Kasumi-1 (cell line): ENCODE measurements around the gene CNKSR3.

Experiments used
- DNase-seq, 2 experiments: peaks; one replicate each; lab custom pipeline; 2025; lab: John Stamatoyannopoulos, UW

The CNKSR3 gene

DNA sequence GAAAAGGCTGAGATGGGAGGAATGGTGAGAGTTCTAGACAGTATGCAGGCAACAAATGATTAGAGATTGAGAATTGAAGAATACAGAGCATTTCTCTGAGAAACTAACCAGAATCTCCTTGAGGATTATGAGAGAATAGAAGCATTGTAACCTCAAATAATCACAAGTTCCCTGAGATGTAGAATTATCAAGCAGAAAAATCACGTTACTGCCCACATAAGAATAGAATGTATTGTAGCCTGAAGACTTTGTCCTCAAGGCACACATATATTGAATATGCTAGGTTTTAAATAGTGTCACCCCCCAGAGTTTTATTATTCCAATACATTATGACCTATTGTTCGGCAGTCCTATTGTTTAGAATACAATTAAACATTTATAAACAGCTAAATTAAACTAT lies 57.2 kb downstream of the CNKSR3 start:
- DNase-seq, result no peak

- no peak for DNase-seq
Measured at GRCh38 chr6:154450498-154450897, 60.0 kb downstream of the CNKSR3 start.

DNA sequence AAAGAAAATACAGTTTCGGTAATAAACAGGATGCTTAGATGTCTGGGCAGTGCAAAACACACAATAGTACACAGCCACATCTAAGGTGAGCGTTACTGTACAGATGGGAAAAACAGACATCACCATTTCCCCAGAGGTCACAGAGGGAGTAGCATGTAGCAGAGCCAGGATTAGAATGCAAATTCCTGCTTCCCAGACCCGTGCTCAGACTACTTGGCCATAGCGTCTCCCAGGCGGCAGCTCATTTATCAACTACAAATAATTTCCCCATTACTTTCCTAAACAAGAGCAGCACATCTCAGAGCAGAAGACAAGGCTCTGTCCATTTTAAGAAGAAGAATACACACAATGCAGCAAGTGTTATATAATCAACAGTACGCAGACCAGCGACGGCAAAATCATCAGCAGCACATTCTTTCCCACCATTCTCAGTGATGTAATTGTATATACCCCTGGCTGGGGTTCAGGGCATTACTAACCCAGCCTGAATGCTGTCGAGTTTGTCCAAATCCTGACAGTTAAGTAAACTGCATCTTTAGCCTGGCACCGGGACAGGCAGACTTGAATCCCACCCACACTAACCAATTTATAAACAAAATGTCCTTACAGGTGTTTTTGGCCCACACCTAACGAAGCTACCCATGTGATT lies 61.9 kb downstream of the CNKSR3 start:
- DNase-seq, result no peak

DNA sequence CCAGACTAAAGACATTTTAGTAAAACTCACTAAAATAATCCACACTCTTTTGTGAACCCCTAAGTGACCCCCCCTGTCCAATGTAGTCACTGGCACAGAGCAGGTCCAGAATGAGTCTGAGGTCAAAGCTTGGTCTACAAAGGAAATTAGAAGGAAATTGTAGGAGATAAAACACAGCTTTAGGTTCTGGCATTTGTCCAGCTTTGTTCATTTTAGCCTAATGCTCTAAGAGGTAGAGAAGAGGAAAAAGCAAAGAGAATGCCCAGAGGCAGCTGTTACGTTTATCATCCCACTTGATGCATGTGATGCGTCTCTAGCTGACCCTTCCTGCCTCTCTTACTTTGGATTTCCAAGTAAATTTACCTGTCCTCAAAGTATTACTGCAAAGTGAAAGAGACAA lies 62.5 kb downstream of the CNKSR3 start:
- no peak for DNase-seq

DNA sequence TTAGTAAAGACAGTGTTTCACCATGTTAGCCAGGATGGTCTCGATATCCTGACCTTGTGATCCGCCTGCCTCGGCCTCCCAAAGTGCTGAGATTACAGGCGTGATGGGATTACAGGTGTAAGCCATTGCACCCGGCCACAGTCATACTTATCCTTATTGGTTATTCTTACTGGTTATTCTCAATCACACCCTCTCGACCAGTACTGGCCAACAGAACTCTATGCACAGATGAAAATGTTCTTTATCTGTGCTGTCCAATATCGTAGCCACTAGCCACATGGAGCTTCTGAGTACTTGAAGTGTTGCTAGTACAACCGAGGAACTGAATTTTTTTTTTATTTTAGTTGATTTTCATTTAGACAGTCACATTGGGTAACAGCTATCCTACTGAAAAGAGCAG lies 63.5 kb downstream of the CNKSR3 start:
- DNase-seq, result no peak

GRCh38 chr6:154445417-154445816 lies 65.1 kb downstream of the CNKSR3 start:
- no peak for DNase-seq

DNA sequence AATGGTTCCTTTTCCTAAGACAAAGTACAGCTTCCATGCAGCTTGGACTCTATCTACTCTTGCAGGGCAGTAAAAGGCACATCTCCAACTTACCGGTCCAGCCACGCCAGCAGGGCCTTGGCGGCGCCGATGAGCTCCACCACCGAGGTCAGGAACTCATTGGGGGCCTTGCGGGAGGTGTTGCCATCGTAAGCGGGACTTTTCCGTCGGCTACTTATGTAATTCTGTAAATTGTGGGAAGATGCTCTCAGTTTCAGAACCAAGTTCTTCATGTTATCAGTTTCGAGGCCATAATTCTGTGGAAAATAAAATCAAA lies 68.5 kb downstream of the CNKSR3 start:
- no peak for DNase-seq

DNA sequence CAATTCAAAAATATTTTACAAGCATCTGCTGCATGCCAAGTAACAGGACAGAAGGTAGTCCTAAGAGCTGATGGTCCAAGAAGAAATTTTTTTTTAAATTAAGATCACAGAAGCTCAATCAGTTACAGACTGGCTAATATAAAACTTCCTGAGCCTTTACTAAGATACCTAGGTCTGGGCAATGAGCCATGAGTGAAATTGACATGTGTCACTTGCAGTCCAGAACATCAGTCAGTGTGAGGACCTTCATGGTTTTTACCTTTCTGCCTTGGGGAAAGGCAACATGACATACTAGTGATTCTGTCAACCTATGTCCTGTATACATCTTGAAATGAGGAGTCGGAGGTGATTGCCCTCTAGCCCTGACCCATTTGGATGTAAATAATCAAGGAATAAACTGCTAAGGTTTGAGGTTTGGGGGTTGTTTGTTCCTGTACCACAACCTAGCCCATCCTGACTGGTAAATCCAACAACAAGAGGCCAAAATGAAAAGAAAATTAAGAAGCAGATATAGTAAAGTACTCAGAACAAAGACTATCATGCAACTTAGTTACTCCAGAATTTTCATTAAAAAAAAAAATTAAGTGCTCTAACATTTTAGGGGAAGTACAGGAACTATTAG lies 70.0 kb downstream of the CNKSR3 start:
- no peak for DNase-seq

DNA sequence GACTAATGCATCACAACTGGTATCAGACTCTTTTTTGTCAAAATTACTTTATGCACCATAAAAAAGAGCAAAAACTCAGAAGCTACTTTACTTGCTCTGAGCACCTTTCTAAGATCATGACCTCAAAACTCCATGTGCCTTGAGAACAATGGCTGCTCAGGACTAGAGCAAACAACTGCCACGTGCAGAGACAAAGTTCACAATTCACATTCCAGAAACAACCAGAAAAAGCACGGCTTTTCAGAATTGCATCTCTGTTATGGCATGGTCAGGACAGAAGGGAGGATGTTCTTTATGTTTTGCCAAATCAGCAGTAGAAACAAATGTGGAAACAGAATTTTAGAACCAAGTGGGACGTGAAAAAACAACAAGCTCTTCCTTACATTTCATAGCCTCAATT lies 70.5 kb downstream of the CNKSR3 start:
- no peak for DNase-seq

- no peak for DNase-seq
Measured at GRCh38 chr6:154438882-154439415, 71.5 kb downstream of the CNKSR3 start.

DNA sequence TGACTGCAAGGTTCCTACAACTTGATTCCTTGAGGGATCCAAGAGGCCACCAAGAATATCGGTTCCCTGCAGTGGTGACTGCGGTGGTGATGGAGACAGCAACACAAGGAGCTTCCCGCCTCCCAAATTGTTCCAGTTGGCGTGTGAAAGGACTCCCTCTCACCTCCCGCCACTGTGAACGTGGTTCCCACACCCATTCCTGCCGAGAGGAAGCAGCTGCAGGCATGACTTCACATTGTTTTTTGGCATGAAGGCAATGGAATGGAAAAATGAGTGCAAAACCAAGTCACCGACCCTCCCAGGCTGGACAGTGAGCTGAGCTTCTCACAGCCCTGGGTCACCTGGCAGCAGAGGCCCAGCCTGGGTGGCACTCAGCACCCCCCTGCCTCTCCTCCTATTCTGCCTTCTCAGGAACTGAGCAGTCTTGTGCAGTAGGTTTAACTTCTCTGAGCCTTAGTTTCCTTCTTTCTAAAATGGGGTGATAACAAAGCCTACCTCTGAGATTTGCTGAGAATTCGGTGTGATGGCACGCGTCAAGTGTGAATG lies 75.0 kb downstream of the CNKSR3 start:
- DNase-seq, result no peak

- no peak for DNase-seq
Measured at GRCh38 chr6:154434662-154435061, 75.8 kb downstream of the CNKSR3 start.

GRCh38 chr6:154433477-154434241 lies 76.8 kb downstream of the CNKSR3 start:
- DNase-seq, result no peak

- peak; percentile 87 to 90 for DNase-seq
Measured at GRCh38 chr6:154432533-154433476, 77.7 kb downstream of the CNKSR3 start.

- no peak for DNase-seq
Measured at GRCh38 chr6:154430481-154430919, 80.0 kb downstream of the CNKSR3 start.

- DNase-seq, result no peak
Measured at GRCh38 chr6:154429711-154430110, 80.8 kb downstream of the CNKSR3 start.

DNA sequence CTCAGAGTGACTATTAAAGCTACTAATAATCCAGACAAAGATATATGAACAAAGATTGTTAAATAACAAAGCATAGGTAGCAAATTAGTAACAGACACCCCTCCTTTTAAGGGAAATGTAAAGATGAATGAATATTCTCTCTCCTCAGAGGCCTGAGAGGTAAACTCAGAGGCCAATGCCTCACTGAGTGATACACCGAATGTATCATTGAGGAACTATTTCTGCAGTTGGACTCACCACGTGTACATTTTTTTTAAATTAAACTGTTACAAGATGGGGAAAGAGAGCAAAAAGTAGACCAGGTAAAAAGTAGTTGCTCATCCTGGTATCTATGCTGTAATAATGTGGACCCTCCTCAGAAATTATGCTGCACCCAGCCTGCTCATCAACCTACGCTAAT lies 81.6 kb downstream of the CNKSR3 start:
- DNase-seq, result no peak

DNA sequence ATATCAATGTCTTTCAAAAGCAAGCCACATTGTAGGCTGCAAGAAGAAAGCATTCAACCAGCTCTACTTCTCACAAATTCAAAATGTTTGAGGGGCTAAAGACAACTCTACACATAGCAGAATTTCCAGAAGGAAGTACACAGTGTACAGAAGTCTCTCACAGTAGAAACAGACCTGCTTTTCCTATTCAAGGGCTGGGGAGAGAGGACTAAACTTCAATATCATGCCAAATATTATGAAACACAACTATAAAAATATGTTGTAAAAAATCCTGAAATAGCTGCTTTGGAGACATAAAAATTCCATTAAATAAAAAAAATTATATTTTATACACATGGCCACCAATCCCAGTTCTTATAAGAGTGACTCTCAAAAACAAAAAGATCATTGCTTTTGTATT lies 83.0 kb downstream of the CNKSR3 start:
- DNase-seq, result no peak

DNA sequence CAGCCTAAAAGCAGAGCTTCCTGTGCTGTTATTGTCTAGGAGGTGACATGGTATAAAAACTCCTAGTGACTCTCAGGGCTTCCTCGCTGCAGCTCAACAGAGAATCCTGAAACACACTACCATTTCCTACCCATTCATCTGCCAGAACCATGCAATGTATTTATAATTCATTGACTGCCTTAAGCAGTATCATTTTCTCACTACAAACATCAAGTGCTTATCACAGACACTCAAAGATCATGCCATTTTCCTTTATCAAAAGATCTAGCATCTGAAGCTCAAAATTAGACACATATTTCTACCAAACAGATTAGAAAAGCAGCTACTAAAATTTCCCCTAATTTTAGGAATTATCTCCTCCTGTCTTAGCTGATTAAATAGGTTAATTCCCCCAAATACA lies 83.5 kb downstream of the CNKSR3 start:
- no peak for DNase-seq

GRCh38 chr6:154425034-154425433 lies 85.5 kb downstream of the CNKSR3 start:
- no peak for DNase-seq

GRCh38 chr6:154414021-154414813 lies 96.3 kb downstream of the CNKSR3 start:
- DNase-seq, result peak; percentile 71 to 78
